HG03108 (cell line): Measurements from ENCODE around the gene YAF2.

Experiments
- ATAC-seq: cut with Tn5 transposase; IDR thresholded peaks from one replicate; pipeline ENCODE4 v1.9.1; 2021; ENCODE audit warnings: moderate library complexity; ENCODE audit not compliant: unreplicated experiment

Gene YAF2

GRCh38 chr12:42145552-42146215 lies 92.4 kb downstream of the YAF2 start:
- no peak for ATAC-seq

- ATAC-seq: no peak
Measured at GRCh38 chr12:42145197-42145549, 92.9 kb downstream of the YAF2 start.

GRCh38 chr12:42144408-42145196 lies 93.4 kb downstream of the YAF2 start, which contains the start of gene GXYLT1:
Gene GXYLT1 (minus strand): TSS chr12:42144874. CDS start chr12:42144646, 228 bp downstream.
- ATAC-seq: peak; percentile 92

GRCh38 chr12:42144158-42144407 lies 94.0 kb downstream of the YAF2 start:
- no peak for ATAC-seq

GRCh38 chr12:42143452-42144157 lies 94.4 kb downstream of the YAF2 start:
- ATAC-seq: no peak

GRCh38 chr12:42141981-42142606 lies 96.0 kb downstream of the YAF2 start:
- no peak for ATAC-seq

- ATAC-seq: no peak
Measured at GRCh38 chr12:42140901-42141300, 97.1 kb downstream of the YAF2 start.

- ATAC-seq: no peak
Measured at GRCh38 chr12:42135259-42135814, 102.7 kb downstream of the YAF2 start.

- ATAC-seq: no peak
Measured at GRCh38 chr12:42130672-42131402, 107.2 kb downstream of the YAF2 start.

- ATAC-seq: peak; percentile 52
Measured at GRCh38 chr12:42129595-42130204, 108.3 kb downstream of the YAF2 start.

GRCh38 chr12:42128888-42129287 lies 109.2 kb downstream of the YAF2 start:
- ATAC-seq: no peak

- no peak for ATAC-seq
Measured at GRCh38 chr12:42128327-42128726, 109.7 kb downstream of the YAF2 start.

GRCh38 chr12:42126963-42127362 lies 111.1 kb downstream of the YAF2 start:
- no peak for ATAC-seq

- no peak for ATAC-seq
Measured at GRCh38 chr12:42125388-42125767, 112.7 kb downstream of the YAF2 start.

- no peak for ATAC-seq
Measured at GRCh38 chr12:42124764-42125387, 113.2 kb downstream of the YAF2 start.

GRCh38 chr12:42119085-42119633 lies 118.9 kb downstream of the YAF2 start:
- ATAC-seq: no peak

- ATAC-seq: no peak
Measured at GRCh38 chr12:42118136-42118879, 119.7 kb downstream of the YAF2 start.

- no peak for ATAC-seq
Measured at GRCh38 chr12:42109031-42109430, 129.0 kb downstream of the YAF2 start.
